A204.1 (cell line): ENCODE data around the gene CCDC47.
"Not testable (repeated sequence)": the region's sequence is repeated elsewhere in the genome, so short reads cannot be mapped to it uniquely, and the experiment has no call there.

Source experiments
- FAIRE-seq: peaks from 2 replicates; lab custom pipeline; 2012; peaks lifted over from hg19 to GRCh38; lab: Jason Lieb, UNC

Gene CCDC47

GRCh38 chr17:63720194-63720593 is 53.2 kb downstream of the CCDC47 start:
- FAIRE-seq = not testable (repeated sequence)

- FAIRE-seq = no peak
Observed at GRCh38 chr17:63718988-63719387, 54.4 kb downstream of the CCDC47 start.

GRCh38 chr17:63716426-63716825 is 57.0 kb downstream of the CCDC47 start:
- FAIRE-seq = no peak

GRCh38 chr17:63714550-63715277 is 58.7 kb downstream of the CCDC47 start:
- FAIRE-seq = no peak

- no peak for FAIRE-seq
Observed at GRCh38 chr17:63709110-63709509, 64.3 kb downstream of the CCDC47 start.

GRCh38 chr17:63707151-63707550 is 66.2 kb downstream of the CCDC47 start:
- FAIRE-seq = no peak

- no peak for FAIRE-seq
Observed at GRCh38 chr17:63706336-63707082, 66.9 kb downstream of the CCDC47 start.

GRCh38 chr17:63705657-63706056 is 67.7 kb downstream of the CCDC47 start:
- no peak for FAIRE-seq

- no peak for FAIRE-seq
Observed at GRCh38 chr17:63704836-63705235, 68.6 kb downstream of the CCDC47 start.

- no peak for FAIRE-seq
Observed at GRCh38 chr17:63704259-63704576, 69.2 kb downstream of the CCDC47 start.

- no peak for FAIRE-seq
Observed at GRCh38 chr17:63703556-63704258, 69.7 kb downstream of the CCDC47 start.

- FAIRE-seq = no peak
Observed at GRCh38 chr17:63703029-63703428, 70.4 kb downstream of the CCDC47 start.

- no peak for FAIRE-seq
Observed at GRCh38 chr17:63702721-63703015, 70.7 kb downstream of the CCDC47 start.

GRCh38 chr17:63701868-63702720 is 71.3 kb downstream of the CCDC47 start:
- no peak for FAIRE-seq

GRCh38 chr17:63701456-63701820 is 72.0 kb downstream of the CCDC47 start:
- no peak for FAIRE-seq

GRCh38 chr17:63700528-63701455 is 72.6 kb downstream of the CCDC47 start:
- no peak for FAIRE-seq

- no peak for FAIRE-seq
Observed at GRCh38 chr17:63699638-63700527, 73.5 kb downstream of the CCDC47 start, which contains the start of gene LIMD2. LIMD2 (minus strand) TSS chr17:63700125; CDS start chr17:63699298, 827 bp downstream.

GRCh38 chr17:63698886-63699637 is 74.3 kb downstream of the CCDC47 start:
- no peak for FAIRE-seq

- FAIRE-seq = no peak
Observed at GRCh38 chr17:63698381-63698885, 75.0 kb downstream of the CCDC47 start.
